HG02938 (cell line): Measurements from ENCODE around the gene JSRP1.
A peak's percentile ranks its signal among the peaks of the same experiment; 100 is the strongest.
"Not testable (repeated sequence)": the region's sequence is repeated elsewhere in the genome, so short reads cannot be mapped to it uniquely, and the experiment has no call there.

ENCODE experiments used
- ATAC-seq: cut with Tn5 transposase; IDR thresholded peaks from one replicate; pipeline ENCODE4 v1.9.1; 2021; ENCODE audit warnings: mild to moderate bottlenecking, moderate library complexity; ENCODE audit not compliant: unreplicated experiment

Gene JSRP1

DNA sequence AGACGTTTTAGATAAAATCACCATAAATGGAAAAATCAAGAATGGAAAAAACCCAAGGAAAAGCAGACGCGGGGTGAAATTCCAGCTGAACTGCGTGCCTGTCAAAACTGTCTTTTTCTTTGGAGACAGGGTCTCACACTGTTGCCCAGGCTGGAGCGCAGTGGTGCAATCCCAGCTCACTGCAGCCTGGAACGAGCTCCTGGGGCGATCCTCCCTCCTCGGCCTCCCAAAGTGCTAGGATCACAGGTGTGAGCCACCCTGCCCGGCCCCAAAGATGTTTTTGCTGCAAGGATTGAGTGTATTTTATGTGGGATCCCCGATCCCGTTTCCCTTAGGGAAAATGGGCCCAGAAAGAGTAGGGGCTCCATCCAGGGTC is 26.6 kb upstream of the JSRP1 start:
- no peak for ATAC-seq

- no peak for ATAC-seq
Observed at GRCh38 chr19:2282062-2282861, 26.0 kb upstream of the JSRP1 start, which contains the start of gene PEAK3. Gene PEAK3 (minus strand): TSS chr19:2282175. CDS start chr19:2280931, 1,244 bp downstream.

GRCh38 chr19:2281265-2282061 is 25.2 kb upstream of the JSRP1 start:
- ATAC-seq, result not testable (repeated sequence)

- ATAC-seq, result no peak
Observed at GRCh38 chr19:2280633-2281264, 24.5 kb upstream of the JSRP1 start.

GRCh38 chr19:2278459-2279158 is 22.4 kb upstream of the JSRP1 start:
- ATAC-seq, result no peak

GRCh38 chr19:2277138-2277537 is 20.9 kb upstream of the JSRP1 start:
- no peak for ATAC-seq

DNA sequence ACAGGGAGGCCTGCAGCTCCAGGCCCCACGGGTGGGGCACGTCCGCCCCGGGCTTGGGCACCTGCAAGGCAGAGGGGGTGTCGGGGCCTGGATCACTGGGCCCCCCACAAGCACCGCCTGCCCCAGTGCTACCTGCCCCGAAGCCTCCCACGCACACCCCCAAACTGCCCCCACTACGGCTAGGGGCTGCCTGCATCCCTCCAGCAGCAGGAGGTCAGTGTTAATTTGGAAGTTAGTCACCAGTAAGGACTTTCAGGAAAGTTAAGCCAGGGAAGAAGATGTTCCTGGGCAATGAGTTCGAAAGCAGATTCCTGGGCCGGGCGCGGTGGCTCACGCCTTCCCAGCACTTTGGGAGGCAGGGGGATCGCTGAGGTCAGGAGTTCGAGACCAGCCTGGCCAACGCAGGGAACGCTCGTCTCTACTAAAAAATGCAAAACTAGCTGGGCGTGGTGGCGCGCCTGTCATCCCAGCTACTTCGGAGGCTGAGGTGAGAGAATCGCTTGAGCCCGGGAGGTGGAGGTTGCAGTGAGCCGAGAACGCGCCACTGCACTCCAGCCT is 20.3 kb upstream of the JSRP1 start:
- ATAC-seq, result no peak

DNA sequence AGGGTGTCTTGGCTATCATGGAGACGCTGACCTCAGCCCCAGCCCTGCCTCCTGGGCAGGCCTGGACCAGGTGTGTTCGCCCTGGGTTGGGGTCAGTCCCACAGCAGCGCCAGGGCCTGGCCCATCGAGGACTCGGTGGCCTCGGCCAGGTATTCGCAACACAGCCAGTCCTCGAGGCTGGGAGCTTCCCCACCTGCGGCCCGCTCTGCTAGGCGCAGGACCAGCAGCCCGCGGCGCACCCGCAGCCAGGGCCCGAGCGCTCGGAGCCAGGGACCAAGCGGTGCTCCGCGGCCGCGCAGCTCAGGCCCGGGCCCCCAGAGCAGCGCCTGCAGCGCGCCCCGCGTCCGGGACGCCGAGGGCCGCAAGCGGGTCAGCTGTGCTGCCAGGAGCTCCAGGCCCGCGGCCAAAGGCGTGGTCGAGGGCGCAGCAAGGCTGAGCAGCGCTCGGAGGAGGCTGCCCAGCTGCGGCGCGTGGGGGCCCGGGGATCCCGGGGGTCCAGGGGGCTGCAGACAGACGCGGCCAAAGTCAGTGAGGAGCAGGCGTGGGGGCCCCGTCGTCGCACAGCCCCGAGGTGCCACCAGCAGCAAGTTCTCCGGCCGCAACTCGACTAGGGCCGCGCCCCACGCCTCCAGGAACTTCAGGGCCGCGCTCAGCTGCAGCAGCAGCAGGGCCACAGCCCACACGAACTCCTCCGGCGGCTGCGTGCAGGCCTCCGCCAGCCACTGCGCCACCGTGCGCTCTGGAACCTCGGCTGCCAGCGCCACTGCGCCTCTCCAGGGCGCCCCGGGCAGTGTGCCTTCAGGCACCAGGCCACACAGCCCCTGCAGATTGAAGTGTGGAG is 19.6 kb upstream of the JSRP1 start:
- ATAC-seq, result no peak

DNA sequence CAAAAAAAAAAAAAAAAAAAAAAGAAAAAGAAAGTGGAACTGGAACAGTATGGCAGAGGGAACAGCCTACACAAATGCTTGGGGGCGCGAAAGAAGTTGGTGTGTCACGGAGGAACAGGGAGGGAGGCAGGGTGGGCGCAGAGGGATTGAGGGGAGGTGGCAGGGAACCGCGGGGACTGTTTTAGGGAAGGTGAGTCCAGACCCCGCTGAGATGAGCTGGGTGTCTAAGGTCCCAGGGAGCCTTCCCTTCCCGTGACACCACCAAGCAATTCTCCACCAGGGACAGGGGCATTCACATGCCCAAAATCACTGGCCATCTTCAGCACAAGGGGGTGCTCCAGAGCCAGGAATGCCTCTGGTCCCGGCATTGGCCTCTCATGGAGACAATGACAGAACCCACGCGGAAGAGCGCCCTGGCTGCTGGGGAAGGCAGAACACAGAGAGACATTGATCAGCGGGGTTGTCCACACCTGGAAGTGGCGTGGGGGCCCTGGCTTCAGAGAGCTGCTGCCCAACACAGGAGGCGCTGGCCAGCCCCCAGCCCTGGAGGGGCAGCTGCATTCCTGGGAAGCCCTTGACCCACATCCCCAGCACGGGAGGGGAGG is 18.8 kb upstream of the JSRP1 start:
- ATAC-seq, result no peak

GRCh38 chr19:2274185-2274711 is 18.0 kb upstream of the JSRP1 start:
- ATAC-seq, result no peak

DNA sequence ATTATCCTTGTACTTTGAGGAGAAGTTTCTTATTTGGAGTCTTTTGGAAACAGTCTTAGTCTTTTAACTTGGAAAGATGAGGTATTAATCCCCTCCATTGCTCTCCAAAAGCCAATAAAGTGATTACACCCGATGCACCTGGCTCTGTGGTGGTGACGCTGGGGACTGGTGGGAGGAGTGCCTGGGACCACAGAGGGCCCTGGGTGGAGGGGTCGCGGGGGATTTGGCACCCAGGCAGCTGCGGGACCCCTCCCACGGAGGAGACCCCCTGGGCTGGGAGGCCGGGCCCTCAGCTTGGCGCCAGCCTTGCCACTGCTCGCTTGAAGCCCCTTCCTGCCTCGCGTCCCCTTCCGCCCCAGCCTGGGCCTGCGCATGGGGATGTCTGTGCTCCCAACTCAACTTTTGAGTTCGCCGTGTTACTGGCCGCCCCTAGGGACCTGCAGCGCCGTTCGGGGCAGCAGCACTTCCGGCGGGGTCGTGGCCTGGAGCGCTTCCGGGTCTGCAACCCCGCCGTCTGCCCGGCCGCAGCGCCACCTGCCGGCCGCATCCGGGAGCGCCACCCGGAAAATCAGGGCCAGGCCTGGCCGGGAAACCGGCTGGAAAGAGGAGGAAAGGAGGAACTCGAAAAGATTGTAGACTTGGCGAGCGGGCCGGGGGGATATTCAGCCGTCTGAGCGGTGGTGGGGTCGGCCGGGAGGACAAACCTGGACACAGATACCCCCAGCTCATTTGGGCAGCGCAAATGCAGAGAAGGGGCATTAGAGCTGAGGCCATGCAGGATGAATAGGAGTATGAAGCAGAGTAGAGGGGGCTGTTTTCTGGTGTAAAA is 17.4 kb upstream of the JSRP1 start:
- no peak for ATAC-seq

DNA sequence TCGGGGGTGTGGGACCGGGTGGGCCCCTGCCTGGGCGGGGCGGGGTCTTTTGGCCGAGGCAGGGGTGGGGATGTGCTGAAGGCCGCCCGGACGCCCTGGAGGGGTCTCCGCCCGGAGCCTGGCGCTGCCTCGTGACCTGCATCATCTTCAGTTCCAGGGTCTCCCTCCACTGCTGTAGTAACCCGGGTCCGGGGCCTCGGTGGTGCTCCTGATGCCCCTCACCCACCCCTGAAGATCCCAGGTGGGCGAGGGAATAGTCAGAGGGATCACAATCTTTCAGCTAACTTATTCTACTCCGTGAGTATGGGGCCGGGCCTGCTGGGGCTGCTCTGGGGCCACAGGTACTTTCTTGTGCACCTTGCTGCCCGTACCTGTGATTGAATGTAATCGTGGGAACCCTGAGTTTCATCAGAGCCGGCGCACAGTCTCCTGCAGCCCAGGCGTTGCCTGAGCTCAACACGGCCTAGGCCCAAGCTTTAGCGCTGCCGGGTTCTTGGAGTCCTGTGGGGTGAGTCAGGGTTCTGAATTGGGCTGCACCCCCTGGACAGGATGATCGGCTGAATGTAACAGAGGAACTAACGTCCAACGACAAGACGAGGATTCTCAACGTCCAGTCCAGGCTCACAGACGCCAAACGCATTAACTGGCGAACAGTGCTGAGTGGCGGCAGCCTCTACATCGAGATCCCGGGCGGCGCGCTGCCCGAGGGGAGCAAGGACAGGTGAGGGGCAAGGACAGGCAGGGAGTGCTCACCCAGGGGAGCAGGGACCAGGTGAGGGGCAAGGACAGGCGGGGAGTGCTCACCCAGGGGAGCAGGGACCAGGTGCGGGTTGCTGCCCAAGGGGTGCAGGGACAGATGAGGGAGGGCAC is 15.3 kb upstream of the JSRP1 start:
- ATAC-seq, result no peak

- no peak for ATAC-seq
Observed at GRCh38 chr19:2270423-2271233, 14.4 kb upstream of the JSRP1 start.

DNA sequence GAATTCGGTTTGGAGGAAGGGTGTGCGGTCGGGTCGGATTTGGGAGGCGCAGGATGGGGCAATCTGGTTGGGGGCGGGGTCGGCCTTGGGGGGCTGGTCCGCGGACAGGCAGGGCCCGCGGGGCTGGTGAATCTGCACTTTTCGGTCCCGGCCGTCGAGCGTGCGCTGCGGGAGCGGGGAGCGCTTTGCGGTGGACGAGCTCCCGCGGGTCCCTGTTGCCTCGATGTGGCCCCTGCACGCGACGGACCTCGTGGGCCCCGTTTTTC is 13.9 kb upstream of the JSRP1 start:
- ATAC-seq, result no peak

GRCh38 chr19:2269244-2270156 is 13.3 kb upstream of the JSRP1 start:
- peak; percentile 51 for ATAC-seq

DNA sequence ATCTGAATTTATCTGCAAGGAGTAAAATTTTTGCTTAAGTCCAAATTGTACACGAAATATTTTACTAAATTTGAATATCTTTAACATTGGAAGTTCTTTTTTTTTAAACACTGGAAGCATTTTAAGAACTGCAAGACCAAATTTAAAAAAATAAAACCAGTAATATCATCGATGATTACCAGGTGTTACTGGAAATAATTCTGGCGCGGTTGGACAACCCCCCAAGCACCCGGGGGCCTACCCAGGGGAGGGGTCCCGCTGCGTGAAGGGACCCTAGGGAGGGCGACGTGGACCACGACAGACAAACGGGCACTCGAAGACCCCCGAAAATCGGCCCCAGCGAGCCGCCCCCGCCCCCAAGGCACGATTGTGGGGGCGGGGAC is 12.6 kb upstream of the JSRP1 start:
- ATAC-seq, result no peak
